HepG2 (cell line): ENCODE data around the gene NTRK2. TPM values are rescaled to one million over a fixed set of nuclear protein-coding genes. Genes with fewer than 3 reads are reported as not detected.

Experiments
- ATAC-seq: fragments of 200-7000 bp; cut with Tn5 transposase; 3 replicates; pipeline ENCODE4 v1.9.1; 2020; ENCODE audit warnings: mild to moderate bottlenecking, moderate library complexity
- BruUV-seq: library from RNA; stranded (reverse); fragments of 400-500 nt; replicated peaks from 2 replicates; lab custom pipeline; 2021; lab: Mats Ljungman, UMichigan
- CTCF ChIA-PET: fragments of 300-600 bp; formaldehyde crosslinking; extraction: SDS; loops from one replicate; lab custom pipeline; 2021; ENCODE audit warnings: low total read pairs, inconsistent platforms, low intra/inter-chr PET ratio; lab: Yijun Ruan, JAX
- POLR2A ChIA-PET: fragments of 350-600 bp; sonication (Branson Sonifier 250); formaldehyde crosslinking; loops from one replicate; lab custom pipeline; 2020; ENCODE audit warnings: antibody characterized with exemption, inconsistent platforms; lab: Yijun Ruan, JAX
- DNase-seq: peaks from one replicate; pipeline ENCODE4 v3.0.0-alpha.2; 2015; ENCODE audit warnings: low spot score
- FAIRE-seq: peaks from 3 replicates; lab custom pipeline; 2011; peaks lifted over from hg19 to GRCh38; lab: Jason Lieb, UNC
- H2AFZ ChIP-seq: one replicate; pipeline ENCODE4 v1.6.1; 2011; ENCODE audit warnings: low read length, inconsistent platforms
- H3K27ac ChIP-seq: fragments of 300-600 bp; 3 replicates; pipeline ENCODE4 v1.8.0; 2011; ENCODE audit warnings: mixed run types, mild to moderate bottlenecking, mixed read lengths, low read length, inconsistent platforms; ENCODE audit not compliant: insufficient read depth; ENCODE audit errors: extremely low read length
- H3K27me3 ChIP-seq, 2 experiments: fragments of 200-600 bp in 1 of 2; 2 replicates in 1 of 2; 3 replicates in 1 of 2; pipeline versions ENCODE4 v1.6.0 to v1.8.0; 2011; ENCODE audit warnings: low read length in 2 of 2, mild to moderate bottlenecking in 2 of 2, moderate library complexity in 2 of 2, inconsistent platforms in 1 of 2; ENCODE audit not compliant: insufficient read depth in 2 of 2, control insufficient read depth in 1 of 2
- H3K36me3 ChIP-seq, 2 experiments: fragments of 200-600 bp in 1 of 2; replicated peaks in 1 of 2; 2 replicates in 1 of 2; 3 replicates in 1 of 2; pipeline versions ENCODE4 v1.5.1 to v1.8.0; 2011; ENCODE audit warnings: low read length in 2 of 2, inconsistent platforms in 1 of 2; ENCODE audit not compliant: insufficient read depth in 2 of 2, control insufficient read depth in 1 of 2
- H3K4me1 ChIP-seq: 2 replicates; pipeline ENCODE4 v1.5.1; 2012; ENCODE audit warnings: low read length, inconsistent platforms; ENCODE audit not compliant: insufficient read depth
- H3K4me2 ChIP-seq: 2 replicates; pipeline ENCODE4 v1.6.0; 2011; ENCODE audit warnings: low read depth, low read length, inconsistent platforms
- H3K4me3 ChIP-seq, 3 experiments: fragments of 200-600 bp in 1 of 3; sonication (generic), shearing (Covaris generic) in 1 of 3; replicated peaks in 1 of 3; 2 replicates each; pipeline ENCODE4 v1.5.1; 2011 to 2016; ENCODE audit warnings: low read length in 3 of 3, inconsistent platforms in 2 of 3, low read depth in 2 of 3, mild to moderate bottlenecking in 2 of 3, control low read depth in 1 of 3, mixed read lengths in 1 of 3; ENCODE audit not compliant: insufficient read depth in 1 of 3
- H3K79me2 ChIP-seq: one replicate; pipeline ENCODE4 v1.6.1; 2011; ENCODE audit warnings: low read length, inconsistent platforms; ENCODE audit not compliant: insufficient read depth
- H3K9ac ChIP-seq: 2 replicates; pipeline ENCODE4 v1.6.0; 2011; ENCODE audit warnings: mild to moderate bottlenecking, low read depth, low read length, inconsistent platforms; ENCODE audit not compliant: insufficient read depth
- H3K9me3 ChIP-seq: 2 replicates; pipeline ENCODE4 v1.5.1; 2012; ENCODE audit warnings: mild to moderate bottlenecking, low read length
- H4K20me1 ChIP-seq: 2 replicates; pipeline ENCODE4 v1.6.0; 2011; ENCODE audit warnings: inconsistent platforms, mild to moderate bottlenecking, low read length, moderate library complexity; ENCODE audit not compliant: insufficient read depth
- ARID2 ChIP-seq: sonication (generic); formaldehyde crosslinking; IDR thresholded peaks from 2 replicates; pipeline ENCODE4 v1.8.1; 2022; ENCODE audit warnings: mild to moderate bottlenecking, missing genetic modification reagents, borderline replicate concordance
- ATF7-NPFF ChIP-seq: sonication (generic); formaldehyde crosslinking; IDR thresholded peaks from 2 replicates; pipeline ENCODE4 v1.8.1; 2023; ENCODE audit warnings: mild to moderate bottlenecking, low read depth, missing genetic modification reagents, moderate library complexity
- IRF1 ChIP-seq: sonication (generic); formaldehyde crosslinking; IDR thresholded peaks from 2 replicates; pipeline ENCODE4 v1.4.0; 2020; ENCODE audit warnings: low read depth, mild to moderate bottlenecking, missing genetic modification reagents
- MAF1 ChIP-seq: sonication (generic); formaldehyde crosslinking; IDR thresholded peaks from 2 replicates; pipeline ENCODE4 v1.5.0; 2020; ENCODE audit warnings: missing genetic modification reagents, borderline replicate concordance
- MTF2 ChIP-seq: sonication (generic); formaldehyde crosslinking; IDR thresholded peaks from 2 replicates; pipeline ENCODE4 v1.5.0; 2020; ENCODE audit warnings: missing genetic modification reagents, borderline replicate concordance
- RBM39 ChIP-seq: fragments of 200-400 bp; formaldehyde crosslinking; IDR thresholded peaks from one replicate; pipeline ENCODE4 v1.6.1; 2018; ENCODE audit warnings: antibody characterized with exemption, mild to moderate bottlenecking, low read depth, low read length; ENCODE audit not compliant: poor library complexity, severe bottlenecking
- SMAD1 ChIP-seq: sonication (generic); formaldehyde crosslinking; IDR thresholded peaks from 2 replicates; pipeline ENCODE4 v1.4.0; 2020; ENCODE audit warnings: missing genetic modification reagents, low read depth, mild to moderate bottlenecking, borderline replicate concordance
- STAT5B ChIP-seq: sonication (generic); formaldehyde crosslinking; IDR thresholded peaks from 2 replicates; pipeline ENCODE4 v1.4.0; 2020; ENCODE audit warnings: missing genetic modification reagents
- ZNF354B ChIP-seq: sonication (generic); formaldehyde crosslinking; IDR thresholded peaks from 2 replicates; pipeline ENCODE4 v1.8.0; 2022; ENCODE audit warnings: mild to moderate bottlenecking, missing genetic modification reagents
- ZNF556 ChIP-seq: sonication (generic); formaldehyde crosslinking; IDR thresholded peaks from 2 replicates; pipeline ENCODE4 v1.4.0; 2020; ENCODE audit warnings: mild to moderate bottlenecking, missing genetic modification reagents, borderline replicate concordance
- ZNF83 ChIP-seq: sonication (generic); formaldehyde crosslinking; IDR thresholded peaks from 2 replicates; pipeline ENCODE4 v1.4.0; 2020; ENCODE audit warnings: missing genetic modification reagents, mild to moderate bottlenecking, borderline replicate concordance
- WGBS: methylation state at CpG from one replicate; pipeline ENCODE4 v1.1.6; 2017; ENCODE audit warnings: low lambda C conversion rate; 5-methylcytosine and 5-hydroxymethylcytosine counted together
- in situ Hi-C: cut with HindIII; loops from 2 replicates; pipeline ENCODE4 v1.10.0; 2017; ENCODE audit warnings: low pct_unique_long_range_greater_than_20kb; ENCODE audit not compliant: extremely low pct_ligation_motif_present
- intact Hi-C: fragments of 100-400 bp; cut with micrococcal nuclease; formaldehyde crosslinking; loops from one replicate; pipeline ENCODE4 v1.10.0; 2022; ENCODE audit not compliant: unreplicated experiment
- polyA plus RNA-seq, 8 experiments: library from polyadenylated mRNA; depleted of rRNA in 3 of 8; stranded (reverse) in 7 of 8; unstranded in 1 of 8; fragments of >200 nt; fragmentation: Illumina TruSeq in 4 of 8; extraction: Trizol in 4 of 8; gene quantifications; 2 replicates each; pipeline versions ENCODE4 v1.2.1 to v1.2.3, GENCODE V29; 2011 to 2016; ENCODE audit warnings: low read depth in 4 of 8, missing spikeins in 1 of 8, mixed read lengths in 1 of 8; ENCODE audit not compliant: insufficient read depth in 1 of 8
- total RNA-seq, 5 experiments: library from RNA; depleted of rRNA; stranded (reverse); fragments of >200 nt; fragmentation: Illumina TruSeq; extraction: Trizol; gene quantifications; 2 replicates each; pipeline ENCODE4 v1.2.3, GENCODE V29; 2016; ENCODE audit warnings: low read depth in 1 of 5
- TF ChIP-seq, protein P1 (sequence below): sonication (generic); formaldehyde crosslinking; IDR thresholded peaks from 2 replicates; pipeline ENCODE4 v1.5.1; 2020; ENCODE audit warnings: missing genetic modification reagents, mild to moderate bottlenecking, borderline replicate concordance
- TF ChIP-seq, protein P2 (sequence below): sonication (generic); formaldehyde crosslinking; IDR thresholded peaks from 2 replicates; pipeline ENCODE4 v1.4.0; 2020; ENCODE audit warnings: missing genetic modification reagents, borderline replicate concordance
- TF ChIP-seq, protein P3 (sequence below): sonication (generic); formaldehyde crosslinking; IDR thresholded peaks from 2 replicates; pipeline ENCODE4 v1.4.0; 2020; ENCODE audit warnings: mild to moderate bottlenecking, missing genetic modification reagents

Gene NTRK2
- total and polyA plus RNA-seq, 2 of the 13 experiments (the other 11 are each of a cell fraction or from before 2014, with no cell fraction given), result not detected

GRCh38 chr9:85038061-85038460 lies 368.5 kb downstream of the NTRK2 start:
- no peaks in the 10 kb centered on the region for H3K27me3 ChIP-seq
- no peaks in the 10 kb centered on the region for H4K20me1 ChIP-seq
- WGBS, result 0% methylated on average over 2 of the region's 2 CpGs
- H3K79me2 ChIP-seq, result no peaks in the 10 kb centered on the region
- in situ Hi-C loops, result no loop called here
- no peak for DNase-seq
- no peak for ATAC-seq
- no peaks in the 10 kb centered on the region for H3K9me3 ChIP-seq
- H3K27ac ChIP-seq, result no peak overlapping the region
- ChIA-PET POLR2A (no interaction called here), CTCF (no interaction called here)
- intact Hi-C loops, result no loop called here
- no peak overlapping the region for H3K4me3 ChIP-seq
- no peak overlapping the region for H3K4me2 ChIP-seq
- no peak overlapping the region for H2AFZ ChIP-seq
- H3K4me1 ChIP-seq, result no peaks in the 10 kb centered on the region
- BruUV-seq, result no TSS peak
- FAIRE-seq, result no peak
- TF ChIP-seq, protein P1, sequence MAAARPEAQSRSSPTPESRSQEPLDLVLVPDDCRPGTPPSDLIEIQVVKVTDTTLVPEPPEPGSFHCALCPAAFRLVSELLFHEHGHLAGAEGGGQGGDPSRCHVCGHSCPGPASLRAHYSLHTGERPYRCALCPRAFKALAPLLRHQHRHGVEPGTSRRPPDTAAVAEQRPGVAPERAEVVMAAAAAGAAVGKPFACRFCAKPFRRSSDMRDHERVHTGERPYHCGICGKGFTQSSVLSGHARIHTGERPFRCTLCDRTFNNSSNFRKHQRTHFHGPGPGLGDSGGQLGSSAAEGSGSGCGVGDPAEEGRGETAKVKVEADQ (CRISPR knock-in tag), result no peak
- TF ChIP-seq SMAD1 (CRISPR knock-in tag), result no peak
- no peak for TF ChIP-seq RBM39
- no peak for TF ChIP-seq STAT5B
- TF ChIP-seq IRF1 (CRISPR knock-in tag), result no peak
- no peak for TF ChIP-seq MAF1 (CRISPR knock-in tag)
- TF ChIP-seq ZNF83 (CRISPR knock-in tag), result no peak
- TF ChIP-seq, protein P2, sequence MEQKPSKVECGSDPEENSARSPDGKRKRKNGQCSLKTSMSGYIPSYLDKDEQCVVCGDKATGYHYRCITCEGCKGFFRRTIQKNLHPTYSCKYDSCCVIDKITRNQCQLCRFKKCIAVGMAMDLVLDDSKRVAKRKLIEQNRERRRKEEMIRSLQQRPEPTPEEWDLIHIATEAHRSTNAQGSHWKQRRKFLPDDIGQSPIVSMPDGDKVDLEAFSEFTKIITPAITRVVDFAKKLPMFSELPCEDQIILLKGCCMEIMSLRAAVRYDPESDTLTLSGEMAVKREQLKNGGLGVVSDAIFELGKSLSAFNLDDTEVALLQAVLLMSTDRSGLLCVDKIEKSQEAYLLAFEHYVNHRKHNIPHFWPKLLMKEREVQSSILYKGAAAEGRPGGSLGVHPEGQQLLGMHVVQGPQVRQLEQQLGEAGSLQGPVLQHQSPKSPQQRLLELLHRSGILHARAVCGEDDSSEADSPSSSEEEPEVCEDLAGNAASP (CRISPR knock-in tag), result no peak
- no peak for TF ChIP-seq ARID2 (CRISPR knock-in tag)
- no peak for TF ChIP-seq MTF2 (CRISPR knock-in tag)
- TF ChIP-seq ATF7-NPFF (CRISPR knock-in tag), result no peak
- TF ChIP-seq, protein P3, sequence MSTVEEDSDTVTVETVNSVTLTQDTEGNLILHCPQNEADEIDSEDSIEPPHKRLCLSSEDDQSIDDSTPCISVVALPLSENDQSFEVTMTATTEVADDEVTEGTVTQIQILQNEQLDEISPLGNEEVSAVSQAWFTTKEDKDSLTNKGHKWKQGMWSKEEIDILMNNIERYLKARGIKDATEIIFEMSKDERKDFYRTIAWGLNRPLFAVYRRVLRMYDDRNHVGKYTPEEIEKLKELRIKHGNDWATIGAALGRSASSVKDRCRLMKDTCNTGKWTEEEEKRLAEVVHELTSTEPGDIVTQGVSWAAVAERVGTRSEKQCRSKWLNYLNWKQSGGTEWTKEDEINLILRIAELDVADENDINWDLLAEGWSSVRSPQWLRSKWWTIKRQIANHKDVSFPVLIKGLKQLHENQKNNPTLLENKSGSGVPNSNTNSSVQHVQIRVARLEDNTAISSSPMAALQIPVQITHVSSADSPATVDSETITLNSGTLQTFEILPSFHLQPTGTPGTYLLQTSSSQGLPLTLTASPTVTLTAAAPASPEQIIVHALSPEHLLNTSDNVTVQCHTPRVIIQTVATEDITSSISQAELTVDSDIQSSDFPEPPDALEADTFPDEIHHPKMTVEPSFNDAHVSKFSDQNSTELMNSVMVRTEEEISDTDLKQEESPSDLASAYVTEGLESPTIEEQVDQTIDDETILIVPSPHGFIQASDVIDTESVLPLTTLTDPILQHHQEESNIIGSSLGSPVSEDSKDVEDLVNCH, result no peak
- TF ChIP-seq ZNF354B (CRISPR knock-in tag), result no peak
- TF ChIP-seq ZNF556 (CRISPR knock-in tag), result no peak
- no peaks in the 10 kb centered on the region for H3K36me3 ChIP-seq
- H3K9ac ChIP-seq, result no peak overlapping the region
